ENCODE data around the gene ASB16.

Gene ASB16

DNA sequence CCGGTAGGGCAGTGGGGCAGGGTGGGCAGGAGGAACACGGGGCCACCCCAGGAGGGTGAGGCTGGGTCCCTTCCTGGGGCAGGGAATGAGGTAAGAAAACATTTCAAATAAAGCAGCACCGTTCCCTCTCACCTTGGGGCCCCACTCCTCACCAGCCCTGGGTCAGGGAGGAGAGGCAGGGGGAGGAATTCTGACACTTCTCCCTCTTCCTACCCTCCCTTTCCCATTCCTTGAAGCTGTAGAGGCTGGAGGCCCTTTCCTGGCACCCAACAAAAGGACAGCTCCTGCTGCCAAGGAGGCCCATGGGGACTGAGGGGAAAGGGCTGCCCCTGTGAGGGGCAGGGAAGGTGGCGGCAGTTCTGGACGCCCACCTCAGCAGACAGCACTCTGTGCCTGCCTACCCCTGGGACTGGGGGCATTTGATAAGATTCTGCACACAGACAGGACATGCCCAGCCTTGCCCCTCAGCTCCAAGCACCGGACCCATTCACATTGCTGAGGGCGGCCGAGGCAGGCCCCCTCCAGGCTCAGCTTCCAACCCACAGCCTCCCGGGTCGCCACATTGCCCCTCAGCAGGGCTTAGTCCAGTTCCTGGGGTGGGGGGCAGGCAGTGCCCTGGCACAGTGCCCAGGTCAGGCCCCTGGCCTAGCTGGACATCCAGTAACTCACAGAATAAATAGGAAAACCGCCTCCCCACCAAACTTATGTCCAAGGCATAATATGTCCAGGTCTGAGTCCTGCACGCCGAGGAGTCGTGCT lies 23.0 kb downstream of the ASB16 start:
- TF ChIP-seq TAF1 (IDR thresholded peaks at IDR 0.05; ENCODE audit: borderline replicate concordance, low read depth, low read length) = no peak
- TF ChIP-seq POLR2A (IDR thresholded peaks at IDR 0.05; ENCODE audit: low read depth, low read length) = no peak
- TF ChIP-seq POLR2AphosphoS5 (IDR thresholded peaks at IDR 0.05; ENCODE audit: low read depth, low read length) = no peak
- DNase-seq (ENCODE audit: insufficient read length) (no peak), FAIRE-seq (no peak)

DNA sequence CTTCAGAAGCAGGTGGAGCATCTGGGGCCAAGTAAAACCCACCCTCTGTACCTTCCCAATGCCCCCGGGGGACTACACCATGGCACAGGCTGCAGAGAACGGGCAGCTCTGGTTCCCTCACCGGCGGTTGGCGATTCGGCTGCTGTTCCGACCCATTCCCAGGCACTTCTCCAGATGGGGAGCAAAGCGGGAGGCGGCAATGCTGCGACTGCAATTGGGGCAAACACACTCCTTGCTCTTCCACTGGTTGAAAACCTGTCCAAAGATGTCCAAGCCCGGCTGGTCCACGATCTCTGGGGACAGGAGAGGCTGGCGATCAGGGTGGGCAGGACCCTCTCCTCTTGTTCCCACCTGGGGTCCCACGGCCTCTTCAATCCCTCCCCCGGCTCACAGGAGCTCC lies 26.6 kb downstream of the ASB16 start:
- FAIRE-seq (no peak), DNase-seq (ENCODE audit: insufficient read length) (no peak)
- TF ChIP-seq TAF1 (IDR thresholded peaks at IDR 0.05; ENCODE audit: borderline replicate concordance, low read depth, low read length) (no peak), POLR2A (IDR thresholded peaks at IDR 0.05; ENCODE audit: low read depth, low read length) (no peak), POLR2AphosphoS5 (IDR thresholded peaks at IDR 0.05; ENCODE audit: low read depth, low read length) (no peak)

DNA sequence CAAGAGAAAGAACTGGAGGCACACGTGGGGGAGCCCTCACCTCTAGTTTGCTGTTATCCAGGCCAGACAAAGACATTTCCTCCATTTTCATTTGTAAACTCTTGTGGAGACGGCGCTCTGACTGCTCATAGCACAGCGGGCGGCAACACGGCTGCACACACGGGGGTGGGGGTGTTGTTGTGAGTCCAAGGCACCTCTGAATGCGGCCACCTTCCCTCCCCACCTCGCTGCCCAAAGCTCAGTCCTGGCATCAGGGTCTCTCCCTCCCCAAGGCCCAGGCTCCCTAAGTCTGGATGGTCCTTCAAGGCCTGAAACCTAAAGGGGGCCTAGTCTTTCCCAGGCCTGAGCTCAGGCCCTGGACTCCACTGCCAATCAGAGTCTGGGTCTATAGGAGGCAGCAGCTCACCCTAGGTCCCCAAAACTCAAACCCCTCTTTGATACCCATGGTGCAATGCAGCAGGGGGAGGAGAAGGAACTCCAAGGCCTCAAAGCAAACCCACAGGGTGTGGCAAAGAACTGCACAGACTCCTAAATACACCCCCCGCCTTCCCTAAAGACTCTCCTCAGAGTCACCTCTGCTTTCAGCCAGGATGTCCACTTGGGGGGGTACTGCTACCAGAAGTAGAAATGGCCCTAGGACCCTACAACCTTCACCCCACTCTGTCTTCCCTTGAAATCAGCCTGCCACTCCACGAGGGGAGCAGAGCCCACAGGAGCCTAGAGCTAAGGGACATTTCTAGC lies 27.6 kb downstream of the ASB16 start:
- TF ChIP-seq POLR2AphosphoS5 (IDR thresholded peaks at IDR 0.05; ENCODE audit: low read depth, low read length) = peak; percentile 40; the same call in 1 of the 2 replicates
- TF ChIP-seq TAF1 (IDR thresholded peaks at IDR 0.05; ENCODE audit: borderline replicate concordance, low read depth, low read length) = no peak
- TF ChIP-seq POLR2A (IDR thresholded peaks at IDR 0.05; ENCODE audit: low read depth, low read length) = peak; percentile 49; the same call in 1 of the 2 replicates
- FAIRE-seq = no peak
- peak; percentile 71 for DNase-seq (ENCODE audit: insufficient read length)

DNA sequence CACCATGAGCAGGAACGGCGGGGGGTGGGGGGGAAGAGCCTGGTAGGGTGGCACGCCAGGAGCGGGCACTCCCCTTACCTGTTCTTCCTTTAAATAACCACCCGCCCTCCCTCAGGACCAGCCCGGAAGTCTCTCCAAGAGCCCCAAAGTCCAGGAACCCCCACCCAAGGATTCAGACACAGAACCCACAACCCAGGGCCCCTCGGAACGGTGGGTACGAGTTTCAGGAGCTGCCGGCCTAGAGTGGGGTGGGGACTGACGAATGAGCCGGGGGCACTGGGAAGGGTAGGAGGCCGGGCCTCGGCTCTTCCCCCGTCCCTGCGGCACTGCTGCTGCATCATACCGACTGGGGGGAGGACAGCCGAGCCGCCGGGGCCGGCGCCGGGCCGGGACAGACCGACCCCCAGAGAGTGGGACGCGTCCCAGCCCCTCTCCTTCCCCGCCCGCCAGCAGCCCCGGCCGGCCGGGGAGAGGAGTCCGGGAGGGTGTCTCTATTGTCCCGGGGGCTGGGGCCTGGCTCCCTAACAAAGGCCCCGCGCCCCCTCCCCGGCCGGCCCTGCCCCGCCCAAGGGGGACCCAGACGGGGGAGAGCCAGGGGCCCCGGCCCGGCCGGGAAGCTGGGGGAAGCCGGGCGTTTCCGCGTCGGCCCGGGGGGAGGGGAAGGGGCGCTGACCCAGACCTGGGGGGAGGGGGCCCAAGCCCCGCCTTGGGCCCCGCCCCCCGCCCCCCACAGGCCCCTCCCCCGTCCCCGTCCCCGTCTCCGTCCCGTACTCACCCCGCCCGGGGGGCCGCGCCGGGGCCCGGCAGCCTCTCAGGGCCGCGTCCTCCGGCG lies 28.4 kb downstream of the ASB16 start:
- no peak for TF ChIP-seq POLR2AphosphoS5 (IDR thresholded peaks at IDR 0.05; ENCODE audit: low read depth, low read length)
- no peak for TF ChIP-seq POLR2A (IDR thresholded peaks at IDR 0.05; ENCODE audit: low read depth, low read length)
- TF ChIP-seq TAF1 (IDR thresholded peaks at IDR 0.05; ENCODE audit: borderline replicate concordance, low read depth, low read length) = no peak
- FAIRE-seq (no peak), DNase-seq (ENCODE audit: insufficient read length) (peak; percentile 87)

- peak; percentile 98 for FAIRE-seq
- TF ChIP-seq TAF1 (IDR thresholded peaks at IDR 0.05; ENCODE audit: borderline replicate concordance, low read depth, low read length) (0 out of 2 replicates have a peak, but pooled peaks have one; percentile 14), POLR2A (IDR thresholded peaks at IDR 0.05; ENCODE audit: low read depth, low read length) (no peak)
- peak; percentile 99 for DNase-seq (ENCODE audit: insufficient read length)
Observed at GRCh38 chr17:44199553-44200477, 29.3 kb downstream of the ASB16 start, which contains the start of gene ATXN7L3. ATXN7L3 (minus strand) TSS chr17:44199884; CDS start chr17:44198070, 1,814 bp downstream.

DNA sequence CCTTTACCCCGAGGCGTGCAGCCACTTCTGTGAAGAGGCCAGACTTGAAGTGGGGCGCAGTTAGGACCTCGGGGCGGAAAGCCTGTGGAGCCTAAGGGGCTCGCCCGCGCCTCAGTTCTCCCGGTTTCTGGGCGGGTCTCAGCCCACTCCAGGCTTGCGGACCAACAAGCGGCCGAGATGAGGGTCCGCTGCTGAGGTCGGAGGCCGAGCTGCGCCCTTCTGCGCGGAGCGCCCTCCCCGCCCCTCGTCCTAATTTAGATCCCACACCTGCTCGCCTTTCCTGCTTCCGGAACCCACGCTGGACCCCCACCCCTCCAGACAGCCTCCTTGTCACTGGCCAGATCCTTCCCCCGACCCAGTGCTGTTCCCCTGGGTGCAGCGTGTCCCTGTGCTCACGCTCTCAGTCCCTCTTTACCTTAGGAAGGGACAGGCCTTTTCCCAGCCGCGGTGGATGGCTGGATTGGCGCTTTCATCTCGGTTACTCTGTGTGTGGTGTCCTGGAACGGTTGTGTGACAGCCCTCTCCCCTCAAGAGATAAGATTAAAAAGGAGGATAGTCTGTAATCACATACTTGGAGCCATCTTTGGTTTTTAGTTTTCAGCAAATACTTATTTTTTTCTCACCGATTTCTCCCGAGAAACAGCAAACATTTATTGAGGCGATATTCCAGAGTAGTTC lies 30.1 kb downstream of the ASB16 start:
- DNase-seq (ENCODE audit: insufficient read length) (no peak), FAIRE-seq (no peak)
- TF ChIP-seq POLR2AphosphoS5 (IDR thresholded peaks at IDR 0.05; ENCODE audit: low read depth, low read length) (peak; percentile 67; the same call in 1 of the 2 replicates), TAF1 (IDR thresholded peaks at IDR 0.05; ENCODE audit: borderline replicate concordance, low read depth, low read length) (no peak), POLR2A (IDR thresholded peaks at IDR 0.05; ENCODE audit: low read depth, low read length) (peak; percentile 80)

- TF ChIP-seq POLR2AphosphoS5 (IDR thresholded peaks at IDR 0.05; ENCODE audit: low read depth, low read length) (no peak), TAF1 (IDR thresholded peaks at IDR 0.05; ENCODE audit: borderline replicate concordance, low read depth, low read length) (no peak), POLR2A (IDR thresholded peaks at IDR 0.05; ENCODE audit: low read depth, low read length) (no peak)
- FAIRE-seq = no peak
- DNase-seq (ENCODE audit: insufficient read length) = no peak
Observed at GRCh38 chr17:44202756-44203155, 32.3 kb downstream of the ASB16 start.

GRCh38 chr17:44203731-44204440 lies 33.4 kb downstream of the ASB16 start:
- TF ChIP-seq POLR2A (IDR thresholded peaks at IDR 0.05; ENCODE audit: low read depth, low read length) (no peak), TAF1 (IDR thresholded peaks at IDR 0.05; ENCODE audit: borderline replicate concordance, low read depth, low read length) (no peak), POLR2AphosphoS5 (IDR thresholded peaks at IDR 0.05; ENCODE audit: low read depth, low read length) (peak; percentile 19; the same call in 1 of the 2 replicates)
- FAIRE-seq = peak; percentile 93
- peak; percentile 55 for DNase-seq (ENCODE audit: insufficient read length)

GRCh38 chr17:44204441-44204882 lies 34.0 kb downstream of the ASB16 start:
- no peak for DNase-seq (ENCODE audit: insufficient read length)
- 0 out of 2 replicates have a peak, but pooled peaks have one; percentile 21 for TF ChIP-seq POLR2A (IDR thresholded peaks at IDR 0.05; ENCODE audit: low read depth, low read length)
- TF ChIP-seq TAF1 (IDR thresholded peaks at IDR 0.05; ENCODE audit: borderline replicate concordance, low read depth, low read length) = no peak
- TF ChIP-seq POLR2AphosphoS5 (IDR thresholded peaks at IDR 0.05; ENCODE audit: low read depth, low read length) = 0 out of 2 replicates have a peak, but pooled peaks have one; percentile 11
- no peak for FAIRE-seq
